Stimulated activated CD8-positive, alpha-beta memory T cell treated with anti-CD3 and anti-CD28 coated beads, Interleukin-15, amount 100 ng/mL, for 4 hours (primary cell): ENCODE results near the gene ATP2C2.
"Not testable (repeated sequence)": the region's sequence is repeated elsewhere in the genome, so short reads cannot be mapped to it uniquely, and the experiment has no call there.

Source experiments
- DNase-seq, 2 donors: peaks; one replicate each; pipeline ENCODE4 v3.0.0-alpha.2; 2020; ENCODE audit warnings: low read depth in 2 of 2

Gene ATP2C2

DNA sequence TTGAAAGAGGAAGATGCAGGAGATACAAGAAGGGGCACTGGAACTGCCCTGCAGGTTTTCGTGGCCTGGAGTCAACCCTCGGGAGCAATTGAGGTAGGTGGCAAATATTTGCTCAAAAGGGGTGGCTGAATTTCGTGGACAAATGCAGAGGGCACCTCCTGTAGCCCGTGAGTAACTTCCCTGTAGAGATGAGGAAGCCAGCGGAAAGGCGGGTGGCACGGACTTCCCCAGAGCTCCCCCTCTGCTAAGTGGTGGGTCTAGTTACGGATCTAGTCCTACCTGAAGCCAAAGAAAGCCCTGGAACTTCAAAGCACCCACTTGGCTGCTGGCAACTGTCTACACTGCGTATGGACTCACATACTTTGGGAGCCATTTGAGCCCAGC is 1.0 kb upstream of the ATP2C2 start:
- DNase-seq, result no peak

DNA sequence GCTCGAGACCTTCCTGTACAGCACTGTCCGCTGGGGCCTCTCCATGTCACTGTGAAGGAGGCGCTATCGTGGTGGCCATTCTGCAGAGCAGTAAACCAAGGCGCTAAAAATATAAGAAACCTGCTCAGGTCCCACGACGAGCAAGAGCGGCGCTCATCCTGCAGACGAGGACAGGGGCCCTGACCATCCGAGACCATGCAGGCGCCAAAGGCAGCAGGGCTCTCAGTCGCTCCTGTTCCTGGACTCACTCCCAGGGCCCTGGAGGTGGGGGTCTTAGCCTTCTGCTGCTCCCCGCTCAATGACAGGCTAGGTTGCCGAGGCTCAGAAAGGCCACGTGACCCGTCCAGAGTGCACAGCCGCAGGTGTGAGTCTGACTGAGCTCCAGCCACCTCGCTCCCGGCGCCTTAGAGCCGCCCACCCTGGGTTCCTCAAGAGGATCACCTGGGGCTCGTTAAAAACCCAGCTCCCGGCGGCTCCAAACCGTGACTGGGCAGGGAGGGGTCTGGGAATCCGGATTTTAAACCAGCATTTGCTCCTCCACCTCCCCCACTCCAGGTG is 509 bp upstream of the ATP2C2 start:
- DNase-seq, result no peak

DNA sequence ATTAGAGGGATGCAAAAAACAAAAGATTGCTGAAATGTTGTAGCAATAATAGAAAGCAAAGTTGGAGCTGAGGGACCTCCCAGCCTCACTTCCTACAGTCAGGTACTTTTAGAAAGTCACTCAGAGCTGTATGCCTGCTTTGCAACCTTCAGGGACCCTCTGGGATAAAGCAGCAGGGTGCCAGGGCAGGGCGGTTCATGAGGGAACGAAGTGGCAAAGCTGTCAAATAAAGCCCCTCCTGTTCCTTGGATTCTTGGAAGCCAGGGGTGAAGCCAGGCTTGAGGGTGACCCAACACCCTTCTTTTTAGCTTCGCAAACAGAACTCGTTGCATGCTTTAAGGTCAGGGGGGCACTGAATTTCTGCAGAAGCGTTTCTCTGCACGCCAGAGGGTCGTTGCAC is 767 bp downstream of the ATP2C2 start:
- no peak for DNase-seq

DNA sequence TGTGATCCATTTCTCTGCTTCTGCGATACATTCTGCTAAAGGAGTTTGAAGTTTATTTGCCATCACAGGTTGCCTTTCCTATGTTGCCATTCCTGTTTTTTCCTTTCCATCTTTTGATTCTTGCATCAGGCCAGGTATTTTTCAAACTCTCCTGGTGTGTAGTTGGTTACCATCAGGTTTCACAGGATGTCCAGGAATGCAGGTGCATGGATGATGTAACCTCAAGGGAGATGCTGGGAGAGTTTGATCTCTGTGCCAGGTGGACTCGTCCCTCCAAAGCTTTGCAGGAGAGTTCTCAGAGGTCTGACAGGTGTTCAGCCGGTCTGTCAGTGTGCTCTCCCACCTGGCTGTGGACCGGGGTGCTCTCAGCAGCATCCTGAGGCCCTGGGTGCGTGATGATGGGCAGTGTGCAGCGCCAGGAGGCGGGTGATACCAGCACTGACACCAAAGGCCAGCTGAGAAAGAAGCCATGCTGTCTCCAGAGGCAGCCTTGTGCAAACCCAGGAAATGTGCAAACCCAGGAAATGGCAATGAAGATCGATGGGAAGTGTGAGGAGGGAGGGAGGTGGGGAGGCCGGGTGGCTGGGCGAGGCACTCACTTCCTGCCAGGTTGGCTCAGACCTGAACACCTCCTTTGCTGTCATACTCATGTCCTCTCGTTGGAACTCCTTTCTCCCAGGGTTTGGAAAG is 1.7 kb downstream of the ATP2C2 start:
- no peak for DNase-seq

DNA sequence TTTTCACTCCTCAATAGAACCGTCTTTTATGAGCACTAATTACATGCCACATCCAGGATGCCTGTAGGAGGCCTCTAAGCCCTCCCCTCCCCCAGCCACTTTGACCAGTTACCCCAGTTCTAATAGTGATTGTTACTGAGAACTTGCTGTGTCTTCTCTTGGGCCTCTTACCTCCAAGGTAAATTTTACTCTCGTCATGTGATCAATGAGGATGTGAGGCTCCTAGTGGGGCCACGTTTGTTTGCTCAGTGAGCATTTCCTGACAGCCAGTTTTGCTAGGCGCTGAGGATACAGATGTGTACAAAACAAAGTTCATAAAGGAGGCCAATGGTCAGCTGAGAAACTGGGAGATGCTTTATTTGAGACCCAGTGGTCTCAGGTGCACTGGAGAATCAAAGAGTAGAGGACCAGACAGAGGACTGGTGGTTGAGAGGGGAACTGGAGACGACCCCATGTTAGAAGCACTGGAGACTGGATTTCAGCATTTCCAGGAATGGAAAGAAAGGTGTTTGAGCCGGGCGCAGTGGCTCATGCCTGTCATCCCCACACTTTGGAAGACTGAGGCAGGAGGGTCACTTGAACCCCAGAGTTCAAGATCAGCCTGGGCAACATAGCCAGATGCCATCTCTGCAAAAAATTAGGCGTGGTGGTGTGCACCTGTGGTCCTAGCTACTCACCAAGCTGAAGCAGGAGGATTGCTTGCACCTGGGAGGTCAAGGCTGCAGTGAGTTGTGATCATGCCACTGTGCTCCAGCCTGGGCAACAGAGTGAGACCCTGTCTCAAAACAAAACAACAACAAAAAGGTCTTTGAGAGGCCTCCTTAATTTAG is 2.6 kb downstream of the ATP2C2 start:
- no peak for DNase-seq

DNA sequence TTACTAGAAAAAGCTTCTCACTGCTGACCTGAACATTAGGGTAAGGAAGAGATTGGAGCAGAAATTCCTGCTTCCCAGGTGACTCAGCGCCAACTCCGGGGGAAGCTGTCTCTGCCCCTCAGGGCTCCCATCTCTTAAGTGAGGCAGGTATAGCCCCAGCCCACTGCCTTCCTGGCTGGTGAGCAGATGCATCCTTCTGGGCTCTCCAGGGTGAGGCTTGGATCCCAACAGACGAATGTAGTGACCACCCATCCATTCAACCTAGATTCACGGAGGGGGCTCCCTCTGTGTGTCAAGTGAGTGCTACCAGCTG is 3.2 kb downstream of the ATP2C2 start:
- DNase-seq, result no peak

DNA sequence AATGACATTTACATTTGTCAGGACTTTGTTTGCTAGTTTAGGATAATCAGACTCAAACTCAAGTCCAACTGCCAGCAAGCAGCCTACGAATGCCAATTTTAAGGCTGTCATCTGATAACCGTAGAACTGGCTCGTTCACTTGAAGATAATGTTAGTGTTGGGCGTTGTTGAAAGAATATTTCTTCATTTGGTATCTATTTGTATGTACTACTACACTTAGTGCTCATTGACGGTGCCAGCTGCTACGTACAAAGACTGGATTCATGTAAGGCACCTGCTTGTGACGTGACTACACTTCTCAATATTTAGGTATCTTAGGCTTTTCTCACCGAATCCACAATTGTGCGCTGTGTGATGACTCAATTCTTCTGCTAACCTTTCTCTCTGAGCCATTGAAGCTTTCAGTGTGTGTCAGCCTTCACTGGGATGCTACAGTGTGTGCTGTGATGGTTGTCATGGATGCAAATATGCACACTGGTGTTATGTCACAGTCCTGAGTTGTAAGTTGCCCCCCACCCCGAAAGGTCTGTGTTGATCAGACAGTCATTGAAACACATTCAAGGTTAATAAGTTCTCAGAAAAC is 5.7 kb downstream of the ATP2C2 start:
- no peak for DNase-seq

DNA sequence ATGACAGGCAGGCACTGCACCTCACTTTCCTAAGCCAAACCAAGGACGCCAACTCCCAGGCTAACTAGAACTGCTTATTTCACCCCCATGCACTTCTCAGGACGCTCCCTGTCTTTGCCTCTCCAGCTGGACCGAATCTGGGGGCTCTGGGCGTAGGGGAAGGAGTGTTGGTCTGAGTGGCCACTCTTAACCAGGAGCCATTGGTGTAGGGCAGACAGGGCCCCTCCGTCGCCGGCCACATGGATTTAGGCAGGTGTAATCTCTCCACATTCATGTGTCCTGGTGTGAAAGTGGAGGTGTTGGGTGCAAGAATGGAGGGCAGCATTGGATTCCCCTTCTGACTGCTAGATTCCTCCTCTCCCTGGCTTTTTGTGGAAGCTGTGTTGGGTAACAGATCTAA is 9.8 kb downstream of the ATP2C2 start:
- DNase-seq, result no peak

DNA sequence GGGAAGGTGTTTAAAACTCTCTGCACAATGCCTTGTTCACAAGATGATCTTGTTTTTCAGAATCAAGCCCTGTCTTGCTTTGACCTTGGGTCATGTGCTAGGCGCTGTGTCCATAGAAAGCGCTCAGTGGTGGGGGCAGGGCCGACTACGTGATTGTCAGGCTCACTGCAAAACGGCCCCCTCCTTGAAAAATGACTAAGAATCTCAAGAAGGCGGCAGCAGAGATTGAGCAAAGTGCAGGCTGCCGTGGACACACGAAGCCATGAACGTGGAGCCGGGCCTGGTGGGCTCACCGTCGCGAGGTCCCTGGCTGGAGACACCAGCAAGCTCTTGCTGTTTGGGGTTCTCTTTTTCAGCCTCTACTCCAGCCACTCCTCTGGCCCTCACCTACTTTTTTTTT is 10.2 kb downstream of the ATP2C2 start:
- no peak for DNase-seq

DNA sequence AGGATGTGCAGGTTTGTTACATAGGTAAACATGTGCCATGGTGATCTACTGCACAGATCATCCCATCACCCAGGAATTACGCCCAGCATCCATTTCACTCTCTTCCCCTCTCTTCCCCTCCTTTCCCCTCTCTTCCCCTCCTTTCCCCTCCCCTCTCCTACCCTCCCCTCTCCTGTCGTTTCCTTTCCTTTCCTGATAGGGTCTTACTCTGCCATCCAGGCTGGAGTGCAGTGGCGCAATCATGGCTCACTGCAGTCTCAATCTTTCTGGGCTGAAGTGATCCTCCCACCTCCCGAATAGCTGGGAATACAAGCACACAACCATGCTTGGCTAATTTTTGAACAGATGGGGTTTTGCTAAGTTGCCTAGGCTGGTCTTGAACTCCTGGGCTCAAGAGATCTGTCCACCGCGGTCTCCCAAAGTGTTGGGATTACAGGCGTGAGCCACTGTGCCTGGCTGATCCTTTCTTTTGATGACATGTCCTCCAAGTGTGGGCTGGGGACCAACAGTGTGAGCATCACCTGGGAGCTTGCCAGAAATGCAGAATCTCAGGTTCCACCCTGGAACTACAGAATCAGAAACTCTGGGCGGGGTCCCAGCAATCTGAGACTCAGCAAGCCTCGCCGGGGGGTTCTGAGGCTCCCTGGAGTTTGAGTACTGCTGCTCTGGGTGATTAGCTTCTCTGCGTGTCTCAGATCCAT is 10.8 kb downstream of the ATP2C2 start:
- no peak for DNase-seq

DNA sequence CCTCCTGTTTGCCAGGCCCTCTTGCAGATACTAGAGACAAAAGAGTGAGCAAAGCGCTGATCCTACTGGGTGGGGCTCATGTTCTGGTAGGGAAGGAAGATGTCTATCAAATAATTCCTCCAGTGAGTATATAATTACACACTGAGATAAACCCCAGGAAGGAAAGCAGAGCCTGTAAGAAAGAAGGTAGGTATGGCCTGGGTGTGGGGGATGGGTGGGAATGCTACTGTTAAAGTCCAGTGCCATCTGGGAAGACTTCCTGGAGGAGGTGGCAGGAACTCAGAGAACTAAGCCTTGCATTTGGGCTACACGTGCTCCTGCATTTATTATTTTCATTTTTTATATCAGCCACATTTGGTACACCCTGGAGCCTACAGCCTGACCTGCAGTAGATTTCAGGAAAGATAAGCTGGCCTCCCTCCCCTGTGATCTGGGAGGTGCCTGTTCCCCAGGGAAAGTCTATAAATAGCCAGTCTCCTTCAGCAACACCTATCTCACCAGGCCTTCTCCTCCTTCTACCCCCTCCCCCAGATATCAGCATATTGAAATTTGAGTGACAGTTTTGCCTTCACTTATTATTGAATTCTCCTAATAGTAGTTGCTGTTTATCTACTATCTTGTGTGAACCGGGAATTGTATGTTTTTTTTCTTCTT is 11.5 kb downstream of the ATP2C2 start:
- no peak for DNase-seq

DNA sequence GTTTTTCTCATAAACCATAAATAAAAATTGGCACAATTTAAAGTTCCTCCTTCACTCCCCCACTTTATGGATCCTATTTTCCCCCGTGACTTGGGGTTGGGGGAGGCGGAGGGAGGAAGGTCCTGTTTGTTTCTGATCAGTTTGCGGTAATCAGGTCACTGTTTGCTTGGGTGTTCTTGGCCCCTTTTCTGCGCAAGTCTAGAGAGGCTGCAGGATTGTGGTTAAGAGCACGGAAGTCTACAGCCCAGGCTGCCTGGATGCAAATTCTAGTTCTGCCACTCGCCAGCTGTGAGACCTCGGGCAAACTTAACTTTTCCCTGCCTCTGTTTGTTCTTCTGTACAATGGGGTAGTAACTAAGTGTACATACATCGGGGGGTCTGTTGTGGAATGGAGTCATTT is 12.1 kb downstream of the ATP2C2 start:
- DNase-seq, result no peak

DNA sequence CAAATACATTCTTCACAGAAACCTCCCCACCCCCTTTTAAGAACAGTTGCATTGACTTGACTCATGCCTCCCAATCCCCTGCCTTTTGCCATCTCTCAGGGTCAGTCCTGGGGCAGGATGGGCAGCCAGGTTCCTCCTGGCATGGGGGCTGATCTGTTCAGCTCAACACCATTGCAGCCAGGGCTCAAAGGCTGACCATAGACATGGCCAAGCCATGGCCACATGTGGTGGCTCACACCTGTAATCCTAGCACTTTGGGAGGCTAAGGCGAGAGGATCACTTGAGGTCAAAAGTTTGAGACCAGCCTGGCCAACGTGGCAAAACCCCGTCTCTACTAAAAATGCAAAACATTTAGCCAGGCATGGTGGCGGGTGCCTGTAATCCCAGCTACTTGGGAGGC is 14.1 kb downstream of the ATP2C2 start:
- DNase-seq, result no peak

DNA sequence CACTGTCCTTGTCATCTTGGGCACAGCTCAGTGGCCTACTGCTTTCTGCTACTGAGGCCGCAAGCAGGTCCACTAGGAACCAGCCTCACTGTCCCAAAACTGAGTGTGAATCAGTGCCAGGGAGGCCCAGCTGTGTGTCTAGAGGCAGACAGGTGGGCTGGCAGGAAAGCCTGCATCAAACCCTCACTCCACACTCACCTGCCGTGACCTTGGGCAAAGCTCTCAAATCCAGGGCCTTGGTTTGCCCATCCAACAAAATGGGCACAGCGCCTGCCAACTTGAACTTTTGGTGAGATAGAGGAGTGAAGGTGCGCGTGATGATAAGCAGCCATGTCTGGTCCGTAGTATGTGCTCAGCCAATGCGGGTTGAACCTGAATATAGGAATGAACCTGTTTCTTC is 14.8 kb downstream of the ATP2C2 start:
- no peak for DNase-seq

DNA sequence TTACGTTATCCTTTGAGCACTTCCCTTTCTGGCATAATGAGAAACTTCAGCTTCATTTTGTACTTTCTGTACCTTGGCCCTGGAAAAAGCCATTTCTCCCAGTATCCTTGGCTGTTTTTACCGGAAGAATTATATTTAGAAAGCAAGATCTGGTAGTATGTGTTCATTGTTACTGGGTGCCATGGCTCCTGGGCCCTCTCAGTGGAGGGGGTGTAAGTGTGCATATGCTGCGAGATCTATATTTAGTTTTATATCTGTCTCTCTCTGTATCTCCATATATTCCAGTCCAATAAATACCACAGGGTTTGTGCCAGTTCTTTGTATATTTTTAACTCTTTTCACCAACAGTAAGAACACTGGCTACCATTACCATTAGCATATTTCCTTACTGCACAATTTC is 17.7 kb downstream of the ATP2C2 start:
- no peak for DNase-seq

DNA sequence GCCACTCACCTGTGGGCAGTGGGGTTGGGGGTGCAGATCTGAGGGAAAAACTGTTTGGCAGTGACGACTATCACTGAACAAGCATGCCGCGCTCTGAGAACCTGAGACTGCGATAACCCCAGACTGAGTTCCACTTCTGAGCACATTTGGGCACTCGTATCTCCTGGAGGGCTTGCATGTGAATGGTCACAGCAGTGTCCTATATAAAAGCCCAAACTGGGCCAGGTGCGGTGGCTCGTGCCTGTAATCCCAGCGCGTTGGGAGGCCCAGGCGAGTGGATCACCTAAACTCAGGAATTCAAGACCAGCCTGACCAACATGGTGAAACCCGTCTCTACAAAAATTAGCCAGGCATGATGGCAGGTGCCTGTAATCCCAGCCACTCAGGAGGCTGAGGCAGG is 18.7 kb downstream of the ATP2C2 start:
- no peak for DNase-seq

DNA sequence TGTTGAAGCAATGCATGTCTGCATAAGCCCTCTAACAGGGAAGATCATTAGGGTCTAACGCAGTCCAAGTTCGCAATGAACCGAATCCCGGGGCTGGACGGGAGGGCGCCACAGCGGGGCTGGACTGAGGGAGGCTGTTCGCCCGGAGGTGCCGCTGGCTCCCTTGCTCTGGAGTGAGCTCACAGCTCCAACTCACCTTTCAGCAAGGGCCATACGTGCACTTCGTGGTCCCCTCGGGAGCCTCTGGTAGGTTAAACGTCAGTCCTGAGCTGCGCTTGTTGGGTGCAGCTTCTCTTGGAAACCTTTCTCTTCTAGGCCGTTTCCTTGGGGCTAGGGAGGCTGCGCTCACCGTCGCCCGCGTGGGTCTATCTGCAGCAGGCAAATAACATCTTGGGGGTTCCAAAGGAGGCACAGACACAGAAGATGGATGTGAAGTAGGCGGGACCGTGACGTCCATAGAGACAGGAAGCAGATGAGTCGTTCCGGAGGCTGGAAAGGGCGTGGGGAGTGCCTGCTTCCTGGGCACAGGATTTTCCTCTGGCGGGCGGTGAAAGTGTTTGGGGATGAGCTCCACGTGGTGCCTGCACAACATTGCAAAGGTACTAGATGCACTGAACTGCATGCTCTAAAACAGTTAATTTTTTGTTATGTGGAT is 21.9 kb downstream of the ATP2C2 start:
- no peak for DNase-seq

DNA sequence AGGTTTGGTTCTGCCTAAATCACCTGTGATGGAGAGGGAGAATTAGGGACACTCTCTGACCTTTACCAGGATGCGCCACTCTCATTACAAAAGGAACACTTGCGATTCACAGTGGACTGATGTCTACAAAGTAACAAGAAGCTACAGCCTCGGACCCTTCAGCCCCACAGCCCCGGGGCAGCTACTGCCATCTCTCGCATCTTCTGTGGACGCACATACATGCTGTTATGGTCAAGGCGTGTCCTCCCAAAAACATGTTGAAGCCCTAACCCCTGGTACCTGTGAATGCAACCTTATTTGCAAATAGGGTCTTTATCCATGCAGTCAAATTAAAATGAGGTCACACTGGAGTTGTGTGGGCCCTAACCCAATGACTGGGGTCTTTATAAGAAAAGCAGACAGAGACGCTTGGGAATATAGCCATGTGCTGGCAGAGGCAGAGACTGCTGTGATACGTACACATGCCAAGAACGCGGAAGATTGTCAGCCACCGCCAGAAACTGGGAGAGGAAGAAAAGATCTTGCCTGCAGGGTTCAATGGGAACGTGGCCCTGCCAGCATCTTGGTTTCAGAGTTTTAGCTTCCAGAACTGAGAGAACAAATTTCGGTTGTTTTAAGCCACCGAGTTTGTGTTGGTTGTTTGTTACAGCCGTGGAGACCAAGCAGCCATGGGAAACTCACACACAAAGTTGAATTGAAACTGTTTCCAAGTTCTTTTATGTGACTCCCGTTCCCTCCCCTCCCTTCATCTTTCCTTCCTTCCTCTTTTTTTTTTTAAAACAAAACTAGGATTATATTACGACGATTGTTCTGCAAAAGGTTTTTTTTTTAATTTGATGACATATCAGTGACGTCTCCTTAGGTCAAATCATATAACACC is 23.1 kb downstream of the ATP2C2 start:
- no peak for DNase-seq

DNA sequence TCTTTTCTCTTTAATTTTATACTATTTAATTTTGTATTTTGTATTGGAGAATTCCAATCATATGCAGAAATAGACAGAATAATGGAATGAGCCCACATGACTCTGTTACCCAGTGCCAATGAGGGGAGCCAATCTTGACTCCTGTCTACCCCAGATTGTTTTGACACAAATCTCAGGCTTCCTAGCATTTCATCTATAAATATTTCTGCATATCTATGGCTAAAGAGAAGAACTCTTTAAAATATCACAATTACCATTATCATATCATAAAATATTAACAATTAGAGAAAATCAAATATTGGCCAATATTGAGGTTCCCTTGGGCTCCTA is 23.7 kb downstream of the ATP2C2 start:
- no peak for DNase-seq

DNA sequence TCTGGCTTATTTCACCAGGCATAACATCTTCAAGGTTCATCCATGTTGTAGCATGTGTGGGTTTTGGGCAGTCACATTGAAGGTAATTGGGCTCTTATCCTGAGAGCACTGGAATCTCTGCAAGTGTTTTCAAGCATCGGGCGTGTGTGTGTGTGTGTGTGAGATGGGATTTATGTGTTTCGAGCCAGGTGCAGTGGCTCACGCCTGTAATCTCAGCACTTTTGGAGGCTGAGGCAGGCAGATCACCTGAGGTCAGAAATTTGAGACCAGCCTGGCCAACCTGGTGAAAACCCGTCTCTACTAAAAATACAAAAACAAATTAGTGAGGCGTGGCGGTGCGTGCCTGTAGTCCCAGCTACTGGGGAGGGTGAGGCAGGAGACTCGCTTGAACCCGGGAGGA is 27.7 kb downstream of the ATP2C2 start:
- not testable (repeated sequence) for DNase-seq
